COLO829 (cell line): ENCODE results near the gene CHCHD3.

ENCODE experiments used
- DNase-seq: peaks from one replicate; pipeline ENCODE4 v3.0.0; 2012; ENCODE audit warnings: low spot score

Gene CHCHD3

DNA sequence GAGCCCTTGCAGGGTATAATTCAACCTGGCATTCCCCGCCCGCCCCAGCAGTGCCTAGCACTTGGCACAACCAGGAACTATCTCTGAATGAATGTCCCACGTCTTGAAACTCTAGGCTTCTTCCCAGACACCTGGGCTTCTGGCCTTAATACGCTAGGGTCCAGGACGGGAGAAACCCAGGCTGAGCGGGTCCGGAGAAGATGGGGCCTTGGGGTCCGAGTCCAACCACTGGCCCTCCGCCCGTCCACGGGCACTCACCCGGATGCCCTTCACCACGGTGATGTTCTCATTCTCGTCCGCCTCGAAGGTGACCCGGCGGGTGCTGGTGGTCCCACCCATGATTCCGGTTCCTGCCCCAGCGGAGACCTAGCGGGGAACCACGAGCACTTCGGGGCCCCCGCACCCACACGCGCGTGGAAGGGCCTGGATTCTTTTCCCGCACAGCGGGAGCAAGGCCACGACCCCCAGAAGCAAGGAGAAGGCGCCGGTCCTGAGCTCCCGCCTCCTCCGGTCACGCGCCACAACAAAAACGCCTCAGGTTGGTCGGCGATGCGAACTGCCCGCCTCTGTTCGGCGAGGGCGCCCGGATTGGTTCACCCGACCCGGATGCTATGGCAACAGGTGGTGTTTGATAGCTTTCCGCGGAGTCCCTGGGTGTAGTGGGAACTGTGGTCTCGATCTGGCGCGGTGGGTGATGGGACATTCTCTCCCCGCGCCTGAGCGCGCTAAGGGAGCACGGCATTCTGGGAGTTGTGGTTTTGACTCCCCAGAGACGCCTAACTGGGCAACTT lies at the start of gene CHCHD3:
Gene CHCHD3 (minus strand): TSS at position 492 of the 791 bp plus-strand sequence. CDS start 153 bp downstream, at position 339.
- DNase-seq, result peak; percentile 100

DNA sequence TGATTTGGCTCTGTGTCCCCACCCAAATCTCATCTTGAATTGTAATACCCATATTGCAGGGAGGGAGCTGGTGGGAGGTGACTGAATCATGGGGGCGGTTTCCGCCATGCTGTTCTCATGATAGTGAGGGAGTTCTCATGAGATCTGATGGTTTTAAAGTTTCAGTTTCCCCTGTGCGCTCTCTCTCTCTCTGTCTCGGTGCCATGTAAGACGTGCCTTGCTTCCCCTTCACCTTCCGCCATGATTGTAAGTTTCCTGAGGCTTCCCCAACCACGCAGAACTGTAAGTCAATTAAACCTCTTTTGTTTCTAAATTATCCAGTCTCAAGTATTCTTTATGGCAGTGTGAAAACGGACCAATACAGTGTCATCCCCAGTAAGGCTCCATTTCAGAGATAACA lies 48.3 kb upstream of the CHCHD3 start:
- DNase-seq, result no peak

DNA sequence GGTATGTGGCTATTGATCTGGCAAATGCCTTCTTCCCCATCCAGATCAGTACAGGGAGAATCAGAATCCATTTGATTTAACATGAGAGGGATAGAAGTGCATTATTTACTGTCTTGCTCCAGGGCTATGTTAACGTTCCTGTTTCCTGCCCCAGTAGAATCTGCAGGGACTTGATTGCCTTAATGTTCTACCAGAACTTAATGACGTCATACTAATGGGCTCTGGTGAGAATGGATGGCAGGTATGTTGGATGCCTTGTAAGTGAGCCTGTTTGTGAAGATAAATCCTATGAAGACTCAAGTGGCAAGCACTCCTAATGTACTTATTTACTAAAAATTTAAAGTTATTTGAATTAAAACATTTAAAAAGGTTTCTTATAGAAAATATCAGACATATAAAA lies 44.5 kb upstream of the CHCHD3 start:
- DNase-seq, result no peak

DNA sequence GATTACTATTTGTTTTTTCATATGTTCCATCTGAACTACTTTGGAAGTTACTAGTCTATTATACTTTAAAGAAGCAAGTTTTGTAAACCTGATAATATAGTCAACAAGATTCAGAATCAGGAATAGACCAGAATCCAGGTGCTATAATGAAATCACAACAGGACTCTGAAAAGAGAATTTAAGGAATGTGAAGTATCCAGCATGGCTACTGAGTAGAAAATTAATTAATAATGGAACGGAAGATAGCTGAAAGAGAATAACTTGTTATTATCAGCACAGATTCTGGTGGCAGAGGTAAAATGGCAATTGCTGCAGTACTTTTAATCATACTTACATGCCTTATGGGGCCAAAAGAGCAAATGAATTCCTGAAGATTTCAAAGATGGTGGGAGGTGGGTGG lies 43.1 kb upstream of the CHCHD3 start:
- no peak for DNase-seq

DNA sequence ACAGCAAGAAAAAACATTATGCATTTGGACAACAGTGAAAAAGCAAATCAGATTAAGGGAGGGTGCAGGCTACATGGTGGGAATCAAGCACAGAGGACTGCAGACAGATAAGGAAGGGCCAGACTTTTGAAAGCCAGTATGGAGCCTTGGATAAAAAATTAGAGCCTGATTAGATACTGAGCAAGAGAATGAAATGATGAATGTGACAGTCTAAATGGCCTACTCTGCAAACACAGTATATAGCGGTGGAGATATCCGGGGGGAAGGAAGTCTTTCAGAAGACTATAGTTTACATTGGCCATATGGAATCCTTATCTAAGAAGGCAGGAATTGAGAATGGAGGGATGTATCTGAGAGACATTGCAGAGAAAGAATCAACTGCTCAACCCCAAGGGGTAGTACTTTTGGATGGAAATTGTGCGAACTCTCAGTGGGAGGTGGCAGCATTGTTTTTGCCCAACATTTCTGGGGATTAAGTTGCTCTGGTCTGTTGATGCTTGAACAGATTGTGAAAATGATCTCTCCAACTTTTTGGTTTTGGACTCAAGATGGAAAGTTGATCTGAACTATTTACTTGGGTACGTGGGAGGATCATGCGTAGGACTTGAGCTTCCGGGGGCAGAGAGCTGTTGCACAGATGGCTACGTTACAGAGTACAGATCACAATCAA lies 39.4 kb upstream of the CHCHD3 start:
- DNase-seq, result no peak

- no peak for DNase-seq
Observed at GRCh38 chr7:133119067-133119466, 37.2 kb upstream of the CHCHD3 start.

- DNase-seq, result no peak
Observed at GRCh38 chr7:133118261-133118660, 36.4 kb upstream of the CHCHD3 start.

GRCh38 chr7:133117452-133117851 lies 35.6 kb upstream of the CHCHD3 start:
- DNase-seq, result no peak

GRCh38 chr7:133115596-133115995 lies 33.7 kb upstream of the CHCHD3 start:
- no peak for DNase-seq

- DNase-seq, result no peak
Observed at GRCh38 chr7:133114519-133114918, 32.6 kb upstream of the CHCHD3 start.

- no peak for DNase-seq
Observed at GRCh38 chr7:133112976-133113375, 31.1 kb upstream of the CHCHD3 start.

DNA sequence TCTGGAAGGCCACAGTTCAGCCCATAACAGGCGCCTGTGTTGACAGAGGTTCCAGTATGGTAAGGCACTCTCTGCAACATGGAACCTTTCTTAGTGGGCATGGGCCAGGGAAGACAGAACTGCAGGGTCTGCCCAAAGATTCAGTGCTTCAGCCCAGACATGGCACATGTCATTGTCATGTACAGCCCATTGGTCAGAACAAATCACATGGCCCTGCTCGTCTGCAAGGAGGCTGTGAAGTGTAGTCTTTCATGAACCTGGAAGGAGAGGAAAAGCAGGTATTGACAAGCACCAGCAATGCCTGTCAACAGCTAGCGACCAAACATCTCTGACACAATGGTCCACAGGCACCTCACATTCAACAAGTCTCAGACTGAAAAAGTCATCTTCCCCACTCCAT lies 30.4 kb upstream of the CHCHD3 start:
- no peak for DNase-seq

DNA sequence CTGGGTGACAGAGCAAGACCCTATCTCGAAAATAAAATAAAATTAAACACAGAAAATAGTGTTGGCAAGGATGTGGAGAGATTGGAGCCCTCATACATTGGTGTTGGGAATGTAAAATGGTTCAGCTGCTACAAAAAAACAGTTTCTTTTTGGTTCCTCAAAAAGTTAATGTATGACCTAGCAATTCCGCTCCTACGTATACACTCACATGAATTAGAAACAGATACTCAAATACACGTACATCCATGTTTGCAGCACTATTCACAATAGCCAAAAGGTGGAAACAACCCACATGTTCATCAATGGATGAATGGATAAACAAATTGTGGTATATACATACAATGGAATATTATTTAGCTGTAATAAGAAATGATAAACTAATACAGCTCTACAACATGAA lies 28.4 kb upstream of the CHCHD3 start:
- no peak for DNase-seq

DNA sequence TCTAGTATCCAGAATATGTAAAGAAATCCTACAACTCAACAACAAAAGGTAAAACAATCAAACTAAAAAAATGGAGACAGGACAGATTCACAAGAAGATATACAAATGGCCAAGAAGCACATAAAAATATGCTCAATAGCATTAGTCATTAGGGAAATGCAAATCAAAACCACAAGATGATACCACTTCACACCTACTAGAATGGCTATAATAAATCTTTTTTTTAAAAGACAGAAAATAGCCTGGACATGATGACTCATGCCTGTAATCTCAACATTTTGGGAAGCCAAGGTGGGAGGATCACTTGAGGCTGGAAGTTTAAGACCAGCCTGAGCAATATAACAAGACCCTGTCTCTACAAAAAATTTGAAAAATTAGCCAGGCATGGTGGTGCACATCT lies 27.9 kb upstream of the CHCHD3 start:
- DNase-seq, result no peak

- no peak for DNase-seq
Observed at GRCh38 chr7:133108023-133108422, 26.1 kb upstream of the CHCHD3 start.

DNA sequence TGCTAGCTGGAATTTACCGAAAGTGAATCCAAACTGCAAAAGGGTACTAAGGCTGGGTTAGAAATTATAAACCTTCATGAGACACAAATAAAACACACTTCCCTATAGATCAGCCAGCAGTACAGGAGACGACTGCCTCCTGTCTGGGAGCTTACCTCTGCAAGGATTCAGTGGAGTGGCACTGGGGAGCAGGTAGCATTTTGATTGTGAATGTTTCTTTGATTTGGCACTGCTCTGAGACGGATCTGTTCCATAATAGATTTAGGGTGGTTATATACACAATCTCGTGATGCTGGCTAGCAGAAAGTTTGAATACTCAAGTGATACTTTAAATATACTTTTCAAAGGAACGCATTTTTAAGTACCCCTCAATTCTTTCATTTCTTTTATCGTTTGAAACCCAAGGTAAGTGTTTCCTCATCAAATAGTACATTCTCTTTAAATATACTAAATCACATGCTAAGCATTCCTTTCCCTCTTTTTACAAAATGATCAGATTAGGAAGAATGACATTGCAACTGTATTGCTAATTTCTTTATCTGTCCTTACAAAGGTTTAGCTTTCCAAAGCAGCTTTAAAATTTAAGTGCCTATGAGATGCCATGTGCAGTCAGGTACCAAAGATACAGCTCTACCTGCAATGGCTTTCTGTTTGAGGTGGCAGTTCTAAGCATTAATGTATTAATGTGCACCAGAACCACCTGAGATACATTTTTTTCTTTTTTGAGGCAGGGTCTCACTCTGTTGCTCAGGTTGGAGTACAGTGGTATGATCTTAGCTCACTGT lies 20.6 kb upstream of the CHCHD3 start:
- DNase-seq, result no peak

DNA sequence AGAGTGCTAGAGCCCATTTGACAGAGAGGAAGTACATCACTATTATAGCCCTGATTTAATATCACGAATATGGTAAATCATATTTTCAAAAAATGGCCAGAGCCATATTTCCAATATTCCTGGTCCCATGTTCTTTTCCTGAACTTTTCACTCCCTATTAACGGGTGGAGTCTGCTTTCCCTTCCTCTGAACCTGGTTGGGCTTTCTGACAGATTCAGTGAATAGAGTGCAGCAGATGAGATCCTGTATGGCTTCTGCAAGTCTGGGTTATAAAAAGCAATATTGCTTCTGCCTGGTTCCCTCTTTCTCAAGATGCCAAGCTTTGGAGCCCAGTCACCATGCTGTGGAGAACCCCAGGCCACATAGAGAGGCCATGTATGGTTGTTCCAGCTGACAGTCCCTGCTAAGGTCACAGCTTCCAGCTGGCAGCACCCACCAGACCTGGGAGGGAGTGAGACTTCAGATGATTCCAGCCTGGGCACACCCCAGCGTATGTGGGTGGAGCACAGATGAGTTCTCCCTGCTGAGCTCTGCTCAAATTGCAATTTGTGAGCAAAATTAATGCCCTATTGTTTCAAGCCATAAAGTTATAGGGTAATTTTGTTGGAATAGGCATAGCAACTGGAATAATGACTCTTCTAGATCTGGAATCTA lies 17.9 kb upstream of the CHCHD3 start:
- DNase-seq, result no peak

DNA sequence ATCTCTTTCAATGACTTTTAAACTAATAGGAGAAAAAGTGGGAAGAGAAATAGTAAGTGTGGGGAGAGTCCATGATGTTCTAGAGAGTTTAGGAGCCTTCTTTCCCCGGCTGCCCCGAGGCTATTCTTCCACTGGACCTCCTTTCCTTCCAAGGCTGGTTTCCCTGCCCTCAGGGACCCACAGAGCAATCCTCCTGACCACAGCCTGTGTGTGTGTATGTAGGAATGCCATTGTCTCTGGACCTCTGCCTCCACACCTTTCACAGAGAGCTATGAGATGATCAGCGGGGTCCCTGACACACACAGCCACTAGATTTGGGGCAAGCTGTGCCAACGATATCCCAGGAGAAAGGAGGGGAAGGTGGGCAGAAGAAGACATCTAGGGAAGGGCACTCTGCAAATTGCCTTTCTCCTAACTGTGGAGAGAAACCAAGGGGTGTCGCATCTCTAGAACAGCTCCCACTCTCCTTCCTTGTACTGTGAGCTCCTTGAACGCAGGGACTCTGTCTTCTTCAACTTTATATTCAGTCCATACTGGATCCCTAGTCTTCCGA lies 13.3 kb upstream of the CHCHD3 start:
- DNase-seq, result no peak

GRCh38 chr7:133091943-133092464 lies 10.1 kb upstream of the CHCHD3 start:
- DNase-seq, result no peak

DNA sequence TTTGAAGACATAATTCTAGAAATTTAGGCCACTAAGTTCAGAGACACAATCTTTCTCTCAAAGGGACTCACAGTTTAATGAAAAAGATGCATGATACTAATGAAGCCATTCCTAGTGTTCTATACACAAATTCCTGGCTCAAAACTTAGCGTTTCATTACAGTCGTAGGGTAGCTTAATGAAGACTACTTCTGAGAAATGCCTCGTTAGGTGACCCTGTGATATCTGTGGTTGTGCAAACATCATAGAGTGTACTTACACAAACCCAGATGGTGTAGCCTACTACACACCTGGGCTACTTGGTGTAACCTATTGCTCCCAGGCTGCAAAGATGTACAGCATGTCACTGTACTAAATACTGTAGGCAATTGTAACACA lies 488 bp upstream of the CHCHD3 start:
- no peak for DNase-seq

DNA sequence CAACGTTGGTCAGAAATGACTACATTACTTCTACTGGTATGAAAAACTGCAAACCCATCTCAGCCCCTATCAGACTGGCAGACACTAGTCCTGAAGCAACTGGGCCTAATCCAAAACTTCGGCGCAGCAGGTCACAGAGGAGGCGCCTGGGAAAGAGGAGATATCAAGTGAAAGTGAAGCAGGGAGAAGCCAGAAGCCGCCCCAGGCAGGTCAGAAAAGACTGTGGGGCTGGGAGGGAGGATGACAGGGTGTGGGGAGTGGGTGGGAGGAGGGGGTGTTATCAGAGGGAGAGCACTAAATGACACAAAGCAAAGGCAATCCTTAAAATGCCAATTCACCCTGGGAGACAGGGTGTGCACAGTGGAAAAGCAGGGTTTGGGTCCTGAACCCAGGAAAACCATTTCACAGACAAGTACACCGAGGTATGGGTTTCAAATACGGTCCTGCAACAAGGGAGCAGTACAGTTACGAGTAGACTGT lies 731 bp downstream of the CHCHD3 start:
- DNase-seq, result no peak

DNA sequence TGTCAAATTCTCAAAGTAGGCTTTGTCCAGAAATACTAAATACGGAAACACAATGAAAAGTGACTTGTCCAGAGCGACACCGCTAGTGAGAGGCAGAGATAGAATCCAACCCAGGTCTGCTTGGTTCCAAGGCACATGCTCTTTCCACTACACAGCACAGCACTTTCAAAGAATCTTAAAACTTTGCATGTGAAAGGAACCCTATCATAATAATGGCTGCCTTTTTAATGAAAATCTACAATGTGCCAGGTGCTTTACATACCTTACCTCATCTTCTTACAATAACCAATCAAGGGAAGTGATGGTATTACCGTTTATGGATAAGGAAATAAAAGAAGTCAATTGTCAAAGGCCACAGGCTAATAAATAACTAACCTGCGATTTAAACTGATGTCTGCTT lies 2.6 kb downstream of the CHCHD3 start:
- no peak for DNase-seq
